Vagina (tissue), 2 donors: Measurements from ENCODE around the gene ECHS1.

Source experiments
- POLR2A ChIP-seq, 2 donors: fragments of 450-650 bp; IDR thresholded peaks; one replicate each; pipeline ENCODE4 v1.6.1; 2017; ENCODE audit warnings: antibody characterized with exemption in 2 of 2, mild to moderate bottlenecking in 2 of 2, moderate library complexity in 2 of 2
- POLR2AphosphoS5 ChIP-seq, 2 donors: sonication (generic); formaldehyde crosslinking; IDR thresholded peaks; one replicate each; pipeline ENCODE4 v1.9.0; 2017; ENCODE audit warnings: antibody characterized with exemption in 2 of 2, mild to moderate bottlenecking in 2 of 2, low read depth in 1 of 2; ENCODE audit not compliant: insufficient read depth in 1 of 2

DNA sequence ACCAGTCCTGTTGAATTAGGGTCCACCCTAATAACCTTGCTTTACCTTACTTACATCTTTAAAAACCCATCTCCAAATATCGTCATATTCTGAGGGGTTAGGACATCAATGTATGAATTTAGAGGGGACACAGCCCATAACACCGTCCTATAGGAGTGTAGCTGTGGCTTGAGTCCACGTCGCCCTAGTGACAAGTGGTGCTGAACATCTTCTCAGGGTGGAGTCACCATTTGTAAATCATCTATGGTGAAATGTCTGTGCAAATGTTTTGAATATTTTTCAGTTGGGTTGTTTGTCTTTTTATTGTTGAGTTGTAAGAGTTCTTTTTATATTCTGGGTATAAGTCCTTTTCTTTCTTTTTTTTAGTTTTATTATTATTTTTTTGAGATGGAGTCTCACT is 31.2 kb downstream of the ECHS1 start:
- TF ChIP-seq POLR2AphosphoS5 (IDR thresholded peaks at IDR 0.05; ENCODE audit: insufficient read depth in 1 of 2, low read depth in 1 of 2) (no peak), POLR2A (IDR thresholded peaks at IDR 0.05) (no peak)
